IPS-15b (cell line): ENCODE results near the gene GAREM2.

Source experiments
- H3K27me3 ChIP-seq: one replicate; pipeline ENCODE4 v1.6.1; 2013; ENCODE audit warnings: low read length; ENCODE audit not compliant: control insufficient read depth, insufficient read depth
- H3K36me3 ChIP-seq: one replicate; pipeline ENCODE4 v1.6.1; 2013; ENCODE audit warnings: low read length; ENCODE audit not compliant: control insufficient read depth, insufficient read depth
- H3K4me1 ChIP-seq: one replicate; pipeline ENCODE4 v1.6.1; 2013; ENCODE audit warnings: mild to moderate bottlenecking, low read length; ENCODE audit not compliant: control insufficient read depth, insufficient read depth
- H3K4me3 ChIP-seq: one replicate; pipeline ENCODE4 v1.5.1; 2013; ENCODE audit warnings: low read depth, low read length
- H3K9ac ChIP-seq: one replicate; pipeline ENCODE4 v1.6.1; 2013; ENCODE audit warnings: low read depth, mild to moderate bottlenecking, low read length
- H3K9me3 ChIP-seq: one replicate; pipeline ENCODE4 v1.6.1; 2013; ENCODE audit warnings: mild to moderate bottlenecking, low read length; ENCODE audit not compliant: control insufficient read depth, insufficient read depth

The GAREM2 gene

GRCh38 chr2:26172189-26172870 lies 558 bp upstream of the GAREM2 start:
- Histone ChIP-seq H3K36me3 (no peaks in the 10 kb centered on the region), H3K4me1 (peaks cover 4% of the 10 kb centered on the region), H3K9ac (no peak overlapping the region), H3K4me3 (peak overlapping the region; percentile 49), H3K9me3 (no peaks in the 10 kb centered on the region), H3K27me3 (peaks cover 3% of the 10 kb centered on the region)

GRCh38 chr2:26173776-26174482 lies 1.0 kb downstream of the GAREM2 start:
- H3K9me3 ChIP-seq, result no peaks in the 10 kb centered on the region
- no peaks in the 10 kb centered on the region for H3K36me3 ChIP-seq
- no peak overlapping the region for H3K9ac ChIP-seq
- H3K27me3 ChIP-seq, result peaks cover 3% of the 10 kb centered on the region
- peak overlapping the region; percentile 67 for H3K4me3 ChIP-seq
- peaks cover 4% of the 10 kb centered on the region for H3K4me1 ChIP-seq

GRCh38 chr2:26174691-26175465 lies 2.0 kb downstream of the GAREM2 start:
- Histone ChIP-seq H3K9me3 (no peaks in the 10 kb centered on the region), H3K4me1 (peaks cover 7% of the 10 kb centered on the region), H3K27me3 (peaks cover 3% of the 10 kb centered on the region), H3K9ac (no peak overlapping the region), H3K36me3 (no peaks in the 10 kb centered on the region), H3K4me3 (peak overlapping the region; percentile 67)

GRCh38 chr2:26175466-26176278 lies 2.8 kb downstream of the GAREM2 start:
- no peaks in the 10 kb centered on the region for H3K36me3 ChIP-seq

GRCh38 chr2:26176279-26176615 lies 3.4 kb downstream of the GAREM2 start:
- Histone ChIP-seq H3K4me1 (peaks cover 10% of the 10 kb centered on the region), H3K27me3 (peaks cover 3% of the 10 kb centered on the region), H3K36me3 (no peaks in the 10 kb centered on the region), H3K4me3 (no peak overlapping the region), H3K9ac (no peak overlapping the region), H3K9me3 (no peaks in the 10 kb centered on the region)

More at GRCh38 chr2:26175466-26176278, 2.8 kb downstream of the GAREM2 start:
- no peaks in the 10 kb centered on the region for H3K9me3 ChIP-seq
- peaks cover 3% of the 10 kb centered on the region for H3K27me3 ChIP-seq
- no peak overlapping the region for H3K4me3 ChIP-seq
- no peak overlapping the region for H3K9ac ChIP-seq
- H3K4me1 ChIP-seq, result peaks cover 10% of the 10 kb centered on the region

GRCh38 chr2:26177122-26177521 lies 4.2 kb downstream of the GAREM2 start:
- no peak overlapping the region for H3K9ac ChIP-seq
- peaks cover 3% of the 10 kb centered on the region for H3K27me3 ChIP-seq
- no peaks in the 10 kb centered on the region for H3K36me3 ChIP-seq

GRCh38 chr2:26178246-26178645 lies 5.4 kb downstream of the GAREM2 start:
- Histone ChIP-seq H3K27me3 (peaks cover 5% of the 10 kb centered on the region), H3K9me3 (no peaks in the 10 kb centered on the region), H3K36me3 (peaks cover 3% of the 10 kb centered on the region), H3K9ac (no peak overlapping the region), H3K4me1 (peaks cover 10% of the 10 kb centered on the region), H3K4me3 (peak overlapping the region; percentile 53)

More at GRCh38 chr2:26177122-26177521, 4.2 kb downstream of the GAREM2 start:
- Histone ChIP-seq H3K4me1 (peaks cover 10% of the 10 kb centered on the region), H3K9me3 (no peaks in the 10 kb centered on the region), H3K4me3 (no peak overlapping the region)

- Histone ChIP-seq H3K4me1 (peaks cover 10% of the 10 kb centered on the region), H3K9ac (no peak overlapping the region), H3K27me3 (peaks cover 11% of the 10 kb centered on the region), H3K9me3 (no peaks in the 10 kb centered on the region), H3K4me3 (peak overlapping the region; percentile 53), H3K36me3 (peaks cover 3% of the 10 kb centered on the region)
Observed at GRCh38 chr2:26178746-26179436, 6.0 kb downstream of the GAREM2 start.

- H3K4me1 ChIP-seq, result peaks cover 7% of the 10 kb centered on the region
- H3K27me3 ChIP-seq, result peaks cover 10% of the 10 kb centered on the region
- peaks cover 3% of the 10 kb centered on the region for H3K36me3 ChIP-seq
- H3K9ac ChIP-seq, result no peak overlapping the region
- H3K4me3 ChIP-seq, result peak overlapping the region; percentile 53
- H3K9me3 ChIP-seq, result no peaks in the 10 kb centered on the region
Observed at GRCh38 chr2:26179446-26179913, 6.6 kb downstream of the GAREM2 start.

- Histone ChIP-seq H3K9me3 (no peaks in the 10 kb centered on the region), H3K4me3 (no peak overlapping the region), H3K4me1 (peaks cover 5% of the 10 kb centered on the region), H3K27me3 (peaks cover 17% of the 10 kb centered on the region), H3K9ac (no peak overlapping the region), H3K36me3 (peaks cover 3% of the 10 kb centered on the region)
Observed at GRCh38 chr2:26182441-26182840, 9.6 kb downstream of the GAREM2 start.
